GOT3 (cell line): ENCODE data around the gene CPEB1.

ENCODE experiments used
- DNase-seq: peaks from one replicate; lab custom pipeline; 2025; ENCODE audit warnings: mixed read lengths; lab: John Stamatoyannopoulos, UW

The CPEB1 gene

DNA sequence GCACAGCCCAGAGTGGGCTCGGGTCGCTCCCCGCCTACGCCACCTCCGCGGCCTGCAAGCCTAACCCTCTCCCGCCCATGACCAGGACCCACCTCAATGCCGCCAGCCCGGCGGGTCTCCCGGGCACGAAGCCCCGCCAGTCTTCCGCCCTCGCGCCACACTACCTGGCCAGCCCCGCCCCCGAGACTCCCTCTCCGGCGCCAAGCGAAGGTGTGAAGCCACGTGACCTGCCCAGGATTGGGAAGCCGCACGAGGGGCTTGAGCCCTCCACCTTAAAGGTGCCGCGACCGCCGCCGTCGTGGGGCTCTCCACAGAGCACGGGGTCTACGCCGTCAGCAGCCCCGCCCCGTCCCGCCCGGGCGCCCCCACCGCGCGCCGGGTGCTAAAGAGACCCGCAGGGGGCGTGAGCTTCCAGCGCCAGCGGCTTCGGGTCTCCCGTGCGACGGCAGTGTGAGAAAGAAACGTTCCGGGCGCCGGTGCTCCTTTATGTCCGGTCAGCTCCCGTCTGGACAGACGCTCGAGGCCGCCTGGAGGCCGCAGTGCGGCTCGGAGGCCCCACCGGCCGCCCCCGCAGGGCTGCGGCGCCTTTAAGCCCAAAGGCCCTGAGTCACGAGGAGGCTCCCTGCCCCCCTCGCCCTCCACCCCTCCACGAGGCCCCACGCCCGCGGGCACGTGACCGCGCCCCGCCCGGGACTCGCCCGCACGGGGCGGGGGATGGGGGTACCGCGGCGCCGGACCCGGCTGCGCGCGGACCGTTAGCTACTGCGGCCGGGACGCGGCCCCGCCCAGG lies at the start of gene CPEB1:
TSS of gene CPEB1 (minus strand) at position 319 of the 790 bp plus-strand sequence. CDS start 18,904 bp downstream, outside the sequence.
- peak; percentile 9 for DNase-seq

DNA sequence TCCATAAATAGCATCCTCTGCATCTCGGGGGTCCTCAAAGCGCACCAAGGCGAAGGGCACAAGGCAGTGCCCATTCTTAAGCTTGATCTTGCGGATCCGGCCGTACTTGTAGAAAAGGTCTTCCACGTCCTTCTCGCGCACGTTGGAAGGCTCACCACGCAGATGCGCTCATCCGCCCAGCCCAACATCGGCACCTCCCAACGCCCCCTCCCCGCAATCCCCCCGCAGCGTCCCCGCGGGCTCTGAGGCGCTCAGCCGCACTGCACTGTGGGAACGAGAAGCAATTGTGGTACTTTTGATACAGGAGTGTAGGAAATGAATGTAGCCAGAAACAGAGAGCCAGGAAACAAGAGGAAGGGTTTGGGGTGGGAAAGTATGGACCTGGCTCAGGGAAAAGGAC lies 45.0 kb upstream of the CPEB1 start:
- no peak for DNase-seq

DNA sequence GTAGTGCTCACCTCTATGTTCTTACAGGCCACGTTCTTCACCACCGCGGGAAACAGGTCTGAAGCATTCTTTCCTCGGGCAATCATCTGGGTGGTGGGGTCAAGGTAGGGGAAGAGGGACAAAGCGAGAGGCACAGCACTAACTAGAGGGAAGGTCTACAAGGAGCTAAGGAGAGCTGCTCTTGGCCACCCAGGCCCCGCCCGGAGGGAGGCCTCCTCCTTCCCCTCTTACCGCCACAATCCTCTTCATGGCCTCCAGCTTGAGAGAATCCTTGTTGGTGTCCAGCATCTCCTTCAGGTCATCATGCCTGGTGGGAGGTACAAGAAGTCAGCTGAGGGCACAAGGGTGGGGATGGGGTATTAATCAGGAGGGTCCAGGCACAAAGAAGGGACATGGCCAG lies 42.0 kb upstream of the CPEB1 start:
- no peak for DNase-seq

DNA sequence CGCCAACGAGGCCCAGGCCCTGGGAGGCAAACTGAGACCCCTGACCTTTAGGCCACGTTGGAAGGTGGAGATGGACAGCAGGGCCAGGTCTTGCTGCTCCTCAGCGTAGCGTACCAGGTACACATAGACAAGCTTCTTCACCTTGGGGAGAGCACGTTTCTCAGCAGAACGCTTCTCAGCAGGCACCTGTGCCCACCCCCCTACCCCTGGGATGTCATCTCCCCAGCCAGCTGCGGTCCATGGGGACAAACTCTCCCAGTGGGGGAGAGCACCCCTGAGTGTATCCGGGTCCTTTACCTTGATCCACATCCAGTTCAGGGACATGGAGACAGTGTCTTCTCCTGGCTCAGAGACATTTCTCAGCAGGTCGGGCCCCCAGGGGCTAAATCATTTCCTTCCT lies 41.5 kb upstream of the CPEB1 start:
- DNase-seq, result no peak

DNA sequence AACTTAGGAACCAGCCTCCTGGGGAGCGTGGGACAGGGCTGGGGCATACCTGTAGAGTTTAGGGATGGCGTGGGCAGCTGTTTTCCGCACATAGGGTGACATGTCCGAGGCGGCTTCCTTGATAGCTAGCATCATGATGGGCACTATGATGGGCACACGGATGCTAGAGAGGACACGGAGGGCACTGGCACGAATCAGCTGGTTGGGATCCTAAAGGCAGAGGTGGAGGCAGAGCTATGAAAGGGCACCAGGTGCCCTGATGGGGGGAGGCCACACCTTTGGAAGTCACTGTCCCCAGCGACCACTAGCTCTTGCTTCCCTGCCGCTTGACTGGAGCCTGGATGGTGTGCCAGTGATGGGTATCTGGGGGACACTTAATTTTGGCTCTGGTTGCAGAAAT lies 34.2 kb upstream of the CPEB1 start:
- no peak for DNase-seq

DNA sequence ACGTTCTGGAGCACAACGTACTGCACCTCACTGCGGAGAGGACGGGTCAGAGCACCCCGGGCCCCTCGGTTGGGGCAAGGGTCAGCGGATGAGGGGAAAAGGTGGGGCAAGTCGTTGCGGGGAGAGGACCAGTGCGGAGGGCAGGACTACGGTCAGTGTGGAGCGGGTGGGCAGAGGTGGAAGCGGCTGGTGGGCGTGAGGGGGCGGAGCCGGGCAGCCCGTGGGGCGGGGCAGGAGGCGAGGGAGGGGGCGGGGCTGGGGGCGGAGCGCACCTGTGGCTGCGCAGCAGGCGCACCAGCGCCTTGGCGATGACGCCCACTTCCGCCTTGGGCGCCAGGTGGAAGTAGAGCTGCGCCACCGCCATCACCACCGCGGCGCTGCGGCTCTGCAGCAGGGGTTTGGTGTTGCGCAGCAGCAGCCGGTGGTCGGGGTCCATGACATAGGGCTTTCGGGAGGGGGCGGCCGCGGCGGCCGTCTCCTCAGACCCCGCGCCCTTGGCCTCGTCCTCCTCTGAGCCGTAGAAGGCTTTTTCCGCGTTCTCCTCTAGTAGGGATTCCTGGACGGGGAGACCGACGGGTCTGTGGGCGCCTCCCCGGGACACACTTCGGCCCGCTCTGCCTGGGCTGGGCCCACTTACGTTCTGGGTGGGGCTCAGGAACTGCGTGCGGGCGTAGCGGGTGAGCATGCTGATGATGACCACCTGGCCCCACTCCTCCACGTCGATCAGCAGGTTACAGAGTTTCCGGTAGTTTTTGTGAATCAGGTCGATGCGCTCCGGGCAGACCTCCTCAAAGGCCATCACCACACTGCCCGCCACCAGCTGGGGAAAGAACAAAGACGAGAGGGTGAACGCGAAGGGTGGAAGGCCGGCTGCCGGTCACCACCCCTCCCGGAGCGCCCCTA lies 33.3 kb upstream of the CPEB1 start:
- DNase-seq, result no peak

DNA sequence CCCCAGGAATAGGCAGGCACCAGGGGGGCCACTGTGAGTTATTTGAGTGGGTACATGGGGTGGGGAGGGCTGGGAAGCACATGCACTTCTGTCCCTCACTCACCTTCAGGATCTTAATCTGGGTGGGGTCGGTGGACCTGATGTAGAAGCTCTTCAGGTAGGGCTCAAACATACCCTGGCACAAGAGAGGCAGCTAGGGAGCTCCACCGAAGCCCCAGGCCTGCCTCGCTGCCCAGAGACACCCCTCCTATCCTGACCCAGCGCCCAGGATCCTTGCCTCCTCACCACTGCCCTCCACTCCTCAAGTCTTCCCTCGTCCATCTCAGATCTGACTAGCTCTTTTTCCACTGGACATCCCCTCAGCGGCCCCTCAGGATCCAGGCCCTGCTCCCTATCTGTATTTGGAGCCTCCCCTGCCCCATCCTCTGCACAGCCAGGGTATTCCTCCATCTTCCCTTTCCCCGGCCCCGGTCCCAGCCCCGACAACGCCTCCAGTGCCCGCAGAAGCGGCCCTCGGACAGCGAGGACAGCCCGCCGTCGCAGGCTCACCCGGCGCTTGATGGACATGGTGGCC lies 32.5 kb upstream of the CPEB1 start:
- DNase-seq, result no peak

DNA sequence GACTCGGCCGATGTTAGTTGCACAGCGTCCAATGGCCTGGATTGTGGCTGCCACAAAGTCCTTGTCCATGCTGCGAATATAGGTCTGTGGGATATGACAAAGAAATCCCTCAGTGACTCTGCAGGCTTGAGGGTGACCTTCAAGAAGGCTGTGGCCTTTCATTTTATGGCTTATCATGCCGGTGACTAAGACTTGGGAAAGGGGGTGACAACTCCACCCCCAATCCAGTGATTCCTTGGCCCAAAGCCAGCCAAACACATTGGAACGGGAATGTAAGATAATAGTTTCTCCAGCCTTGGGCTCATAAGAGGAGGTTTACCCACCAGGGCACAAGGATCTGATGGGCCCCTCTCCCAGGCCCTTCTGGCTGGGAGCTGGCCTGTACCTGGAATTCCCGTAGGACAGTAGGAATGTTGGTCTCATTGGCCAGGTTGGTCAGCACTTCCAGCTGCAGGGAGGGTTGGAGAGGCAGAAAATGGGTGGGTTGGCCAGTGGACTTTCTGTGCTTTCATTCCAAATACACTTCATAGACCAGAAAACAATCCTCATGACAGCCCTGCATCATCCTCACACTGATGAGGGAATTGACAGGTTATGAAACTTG lies 30.7 kb upstream of the CPEB1 start:
- DNase-seq, result no peak

DNA sequence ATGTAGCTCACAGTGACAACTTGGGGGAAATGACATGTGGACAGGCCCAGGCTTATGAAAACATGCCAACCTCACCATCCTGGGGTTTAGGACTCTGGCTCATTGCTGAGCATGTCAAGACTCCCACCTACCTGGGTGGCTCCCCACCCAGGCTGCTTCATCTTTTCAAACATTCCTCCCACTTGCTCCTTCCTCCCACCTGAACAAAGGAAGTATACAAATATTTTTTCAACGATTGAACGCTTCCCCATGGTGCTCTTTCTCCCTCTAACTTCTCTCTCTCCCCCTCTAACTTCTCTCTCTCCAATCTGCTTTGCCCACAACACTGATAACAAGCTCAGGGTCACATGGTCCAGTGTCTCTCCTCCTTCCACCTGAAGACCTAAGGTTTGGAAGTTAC lies 27.7 kb upstream of the CPEB1 start:
- no peak for DNase-seq

DNA sequence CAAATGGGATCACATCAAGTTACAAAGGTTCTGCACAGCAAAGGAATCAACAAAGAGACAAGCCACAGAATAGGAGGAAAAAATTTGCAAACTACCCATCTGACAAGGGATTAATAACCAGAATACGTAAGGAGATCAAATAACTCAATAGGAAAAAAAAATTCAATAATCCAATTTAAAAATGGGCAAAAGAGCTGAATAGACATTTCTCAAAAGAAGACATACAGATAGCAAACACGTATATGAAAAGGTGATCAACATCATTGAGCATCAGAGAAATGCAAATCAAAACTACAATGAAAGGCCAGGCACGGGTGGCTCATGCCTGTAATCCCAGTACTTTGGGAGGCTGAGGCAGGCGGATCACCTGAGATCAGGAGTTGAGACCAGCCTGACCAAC lies 23.5 kb upstream of the CPEB1 start:
- DNase-seq, result no peak

DNA sequence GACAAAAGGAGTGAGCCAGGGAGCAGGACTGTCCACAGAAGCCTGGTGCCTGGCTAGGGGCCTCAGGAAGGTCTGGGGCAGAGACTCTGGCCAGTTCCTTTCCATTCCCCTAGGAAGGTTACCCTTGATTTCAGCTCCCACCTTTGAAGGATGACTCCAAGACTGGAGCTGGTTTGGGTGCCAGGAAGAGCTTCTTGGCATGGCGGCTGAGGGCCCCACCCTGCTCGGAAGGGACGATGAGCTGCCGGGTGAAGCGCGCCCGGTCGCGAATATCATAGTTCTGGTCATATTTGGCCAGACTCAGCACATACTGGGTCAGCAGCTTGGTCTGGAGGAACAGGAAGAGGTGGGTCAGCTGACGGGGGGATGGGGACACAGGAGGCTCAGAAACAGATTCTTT lies 19.4 kb upstream of the CPEB1 start:
- DNase-seq, result no peak

DNA sequence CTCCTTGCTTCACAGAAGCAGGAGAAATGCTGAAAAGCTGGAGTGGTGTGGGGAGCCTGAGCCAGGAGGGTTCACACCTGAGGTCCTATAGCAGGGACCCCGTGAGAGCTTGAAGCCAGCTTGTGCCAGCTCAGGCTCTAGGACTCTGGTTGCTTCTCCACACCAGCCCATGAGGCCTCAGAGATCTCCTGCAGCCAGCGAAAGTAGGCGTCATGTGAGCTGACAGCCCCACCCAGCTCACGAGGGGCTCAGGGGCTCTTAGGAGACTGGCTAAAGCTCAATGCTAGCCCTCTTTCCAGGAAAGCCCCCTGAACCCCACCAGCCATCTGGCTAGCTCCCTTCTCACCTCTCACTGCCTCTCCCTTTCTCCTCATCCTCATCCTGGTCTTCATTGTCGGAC lies 16.9 kb upstream of the CPEB1 start:
- DNase-seq, result no peak

DNA sequence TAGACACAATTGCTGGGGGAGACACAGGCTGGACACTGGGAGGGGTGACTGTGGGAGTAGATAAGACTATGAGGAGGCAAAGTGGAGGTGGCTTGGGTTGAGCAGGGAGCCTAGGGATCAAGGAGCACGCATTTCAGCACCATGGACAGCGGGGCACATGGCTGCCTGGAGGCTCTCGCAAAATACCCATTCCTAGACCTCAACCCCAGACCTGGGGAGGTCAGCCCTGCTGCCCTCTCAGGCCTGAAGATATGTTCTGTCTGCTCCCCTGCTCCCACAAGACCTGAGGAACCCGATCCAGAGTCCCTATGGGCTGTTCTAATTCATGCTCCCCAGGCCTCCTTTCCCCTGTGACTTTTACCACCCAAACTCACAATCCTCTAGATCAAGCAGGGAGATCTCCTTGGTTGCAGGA lies 16.0 kb upstream of the CPEB1 start:
- no peak for DNase-seq

DNA sequence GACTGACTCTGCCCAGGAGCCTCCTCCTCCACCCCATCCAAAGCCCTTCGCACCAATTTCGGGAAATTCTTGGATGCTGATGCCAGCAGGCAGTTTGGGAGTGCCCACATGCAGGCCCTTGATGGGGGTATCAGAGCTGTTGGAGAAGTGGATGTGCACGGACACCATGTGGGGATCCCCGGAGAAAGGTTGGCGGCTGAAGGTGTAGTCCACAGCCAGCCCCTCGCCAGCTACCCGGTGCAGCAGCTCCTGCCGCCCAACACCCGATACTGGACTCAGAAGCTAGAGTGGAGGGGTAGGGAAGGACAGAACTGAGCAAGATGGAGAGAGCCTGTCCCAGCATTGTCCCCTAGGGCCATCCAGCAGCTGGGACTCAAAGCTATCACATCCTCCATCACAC lies 15.5 kb upstream of the CPEB1 start:
- no peak for DNase-seq

DNA sequence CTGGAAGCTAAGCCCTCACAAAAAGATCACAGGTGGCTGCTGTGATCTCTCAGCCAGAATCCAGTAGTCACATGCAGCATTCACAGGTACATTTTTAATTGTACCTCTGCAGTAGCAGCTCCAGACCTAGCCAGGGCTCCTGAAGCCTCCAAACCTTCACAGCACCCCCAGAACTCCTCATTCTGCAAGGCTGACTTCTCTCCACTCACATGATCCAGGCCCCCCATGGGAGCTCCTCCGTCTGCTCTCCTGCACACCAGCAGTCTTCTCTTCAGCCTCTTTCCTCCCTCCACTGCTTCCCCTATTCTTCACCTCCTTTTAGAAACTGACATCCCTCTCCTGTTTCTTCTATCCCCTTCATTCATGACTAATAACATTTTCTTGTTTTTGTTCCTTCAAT lies 13.2 kb upstream of the CPEB1 start:
- DNase-seq, result no peak

DNA sequence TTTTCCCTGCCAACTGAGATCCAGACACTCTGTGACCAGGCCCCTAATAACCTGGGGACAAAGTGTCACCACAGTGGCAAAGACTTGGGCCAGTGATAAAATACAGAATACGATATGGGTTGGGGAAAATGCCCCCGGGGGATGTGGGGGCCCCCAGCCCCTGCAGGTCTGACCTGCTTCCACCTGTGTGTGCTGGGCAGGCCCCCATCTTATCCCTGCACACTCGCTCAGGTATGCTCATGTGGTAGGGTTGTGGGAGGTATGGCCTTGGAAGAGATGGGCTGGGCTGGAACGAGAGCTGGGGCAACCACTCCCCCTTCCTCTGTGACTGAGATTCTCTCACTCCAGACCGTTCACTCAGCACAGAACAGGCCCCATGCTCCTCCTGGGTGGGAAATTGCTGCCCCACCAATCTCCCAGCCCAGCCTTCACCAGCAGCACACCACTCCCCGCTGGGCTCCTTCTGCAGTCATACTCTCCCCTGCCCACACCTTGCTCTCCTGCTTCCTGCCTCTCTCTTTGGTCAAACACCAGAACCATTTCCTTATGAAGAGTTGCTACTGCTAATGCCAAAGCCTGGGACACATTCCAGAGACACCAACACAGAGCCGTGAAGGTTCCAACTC lies 9.6 kb upstream of the CPEB1 start:
- DNase-seq, result no peak

DNA sequence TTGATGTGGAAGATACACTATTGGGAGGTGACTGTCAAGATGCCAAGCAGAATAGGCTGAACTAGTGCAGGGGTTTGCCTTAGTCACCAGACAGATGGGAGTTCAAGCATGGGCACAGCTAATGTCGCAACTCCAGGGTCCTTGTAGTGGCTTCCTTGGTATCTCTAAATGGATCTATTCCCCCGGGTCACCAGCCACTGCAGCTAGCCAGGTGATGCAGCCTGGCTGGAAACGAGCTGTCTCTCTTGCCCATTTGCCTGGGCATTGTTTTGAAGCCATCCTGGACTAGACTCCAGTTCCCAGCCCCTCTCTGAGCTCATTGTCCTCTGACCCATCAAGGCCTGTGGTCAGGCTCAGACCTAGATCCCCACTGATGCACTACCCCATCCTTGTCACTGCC lies 8.4 kb upstream of the CPEB1 start:
- DNase-seq, result no peak

DNA sequence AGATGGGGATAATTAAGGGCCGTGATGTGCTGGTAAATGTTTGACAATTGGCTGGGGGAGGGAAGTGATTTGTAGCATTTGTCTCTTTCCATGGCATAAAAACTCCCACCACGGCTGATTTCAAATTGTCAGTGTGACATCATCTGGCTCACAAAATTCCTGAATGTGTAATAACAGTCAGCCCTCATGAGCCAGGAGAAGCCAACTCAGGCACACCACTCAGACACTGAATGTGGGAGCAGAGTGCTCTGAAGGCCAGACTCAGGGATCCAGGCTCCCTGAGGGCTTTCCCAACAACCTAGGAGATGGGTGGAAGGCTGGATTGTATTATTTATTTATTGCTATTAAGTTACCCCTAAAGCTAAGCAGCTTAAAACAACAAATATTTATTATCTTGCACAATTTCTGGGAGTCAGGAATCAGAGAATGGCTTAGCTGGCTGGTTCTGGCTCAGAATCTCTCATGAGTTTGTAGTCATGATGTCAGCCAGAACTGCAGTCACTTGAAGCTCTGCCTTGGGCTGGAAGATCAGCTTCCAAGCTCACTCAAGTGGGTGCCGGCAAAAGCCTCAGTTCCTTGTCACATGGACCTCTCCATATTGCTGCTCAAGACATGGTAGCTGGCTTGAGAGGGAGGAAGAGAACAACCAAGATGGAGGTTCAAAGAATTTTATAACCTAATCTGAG lies 6.5 kb upstream of the CPEB1 start:
- DNase-seq, result no peak

DNA sequence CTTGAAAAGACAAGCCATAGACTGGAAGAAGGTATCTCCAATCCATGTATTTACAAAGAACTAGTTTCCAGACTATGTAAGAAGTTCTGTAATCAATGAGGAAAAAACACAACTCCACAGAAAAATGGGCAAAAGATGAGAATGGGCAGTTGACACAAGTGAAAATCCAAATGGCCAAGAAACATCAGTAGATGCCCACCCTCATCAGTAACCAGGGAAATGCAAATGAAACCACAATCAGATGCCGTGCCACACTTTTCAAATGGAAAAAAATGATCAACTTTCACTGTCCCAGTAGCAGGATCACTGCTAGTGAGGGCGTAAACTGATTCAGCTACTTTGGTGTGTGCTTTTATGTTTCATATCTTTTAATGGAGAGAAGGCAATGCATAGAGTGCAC lies 4.5 kb upstream of the CPEB1 start:
- no peak for DNase-seq

DNA sequence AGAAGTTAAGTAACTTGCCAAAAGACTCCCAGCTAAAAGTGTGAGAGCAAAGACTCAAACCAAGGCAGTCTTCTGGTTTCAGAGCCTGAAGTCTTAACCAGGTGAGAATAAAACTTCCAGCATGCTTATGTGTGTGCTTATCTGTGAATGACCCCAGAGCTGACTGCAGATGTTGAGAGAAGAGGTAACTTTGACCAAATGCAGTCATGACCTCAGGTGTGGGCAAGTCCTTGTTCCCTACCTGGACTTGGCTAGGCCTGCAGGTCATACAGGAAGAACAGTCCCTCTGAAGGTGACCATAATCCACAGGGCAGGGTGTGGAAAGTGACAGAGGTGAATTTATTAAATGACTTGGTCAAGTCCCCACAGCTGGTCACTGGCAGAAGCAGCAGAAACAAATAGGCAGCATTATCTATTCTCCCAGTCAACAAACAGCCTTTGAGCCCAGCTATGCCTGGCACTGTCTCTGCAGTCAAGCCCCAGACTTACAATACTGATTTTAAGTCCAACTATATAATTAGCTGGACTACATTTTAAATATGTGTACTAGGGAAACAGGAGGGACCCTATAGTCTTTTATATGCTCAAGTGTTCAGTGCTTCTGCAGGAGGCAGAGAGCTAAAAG lies 3.0 kb upstream of the CPEB1 start:
- DNase-seq, result no peak
